ENCODE data around the gene TGM5.
"Not testable (repeated sequence)": the region's sequence is repeated elsewhere in the genome, so short reads cannot be mapped to it uniquely, and the experiment has no call there.

Gene TGM5

DNA sequence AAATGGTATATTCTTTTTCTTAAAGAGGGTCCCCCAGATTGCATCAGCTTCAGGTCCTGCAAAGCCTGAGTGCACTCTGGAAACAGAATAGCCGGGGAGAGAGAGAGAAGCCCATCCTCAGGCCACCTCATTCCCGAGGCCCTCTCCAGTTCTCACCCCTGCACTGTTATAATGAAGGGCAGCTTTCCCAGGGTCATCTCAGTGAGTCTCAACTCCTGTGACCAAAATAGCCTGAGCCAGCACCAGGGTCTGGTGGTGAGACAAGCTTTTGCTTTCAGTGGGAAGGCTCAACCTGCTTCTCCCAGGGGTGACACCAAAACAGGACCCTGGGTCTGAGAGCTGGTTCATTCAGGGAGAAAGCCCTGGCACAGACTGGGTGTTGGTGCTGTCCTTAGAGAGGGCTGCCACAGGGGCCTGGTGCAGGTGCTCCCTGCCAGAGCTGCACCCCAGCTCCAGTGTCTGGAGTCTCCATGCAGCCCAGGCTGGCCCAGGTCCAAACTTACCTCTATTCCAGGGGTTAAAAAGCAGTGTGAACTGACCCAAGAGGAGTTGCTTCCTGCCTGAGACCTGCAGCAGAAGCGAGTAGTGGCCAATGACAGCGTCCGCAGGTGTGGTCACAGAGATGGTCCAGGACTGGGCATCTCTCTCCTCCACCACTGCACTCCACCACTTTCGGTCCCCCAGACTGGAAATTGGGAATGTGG, 52.0 kb downstream of the TGM5 start:
- DNase-seq, result no peak

DNA sequence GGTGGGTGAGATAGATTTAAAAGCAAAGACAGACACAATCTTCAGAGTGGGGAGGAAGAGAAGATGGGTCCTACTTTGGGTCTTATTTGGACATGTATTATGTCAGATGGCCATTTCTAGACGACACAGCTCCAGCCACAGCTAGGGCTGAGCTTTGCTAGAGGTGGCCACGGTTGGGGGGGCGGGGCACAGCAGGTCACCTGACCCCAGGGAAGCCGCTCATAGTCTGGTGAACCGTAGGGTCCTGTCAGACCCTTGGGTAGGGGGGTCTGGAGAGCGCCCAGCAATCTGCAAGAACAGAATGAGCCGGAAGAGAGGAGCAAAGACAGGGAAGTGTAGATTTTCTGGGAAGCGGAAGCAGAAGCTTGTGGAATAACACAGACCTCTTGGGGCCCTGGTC, 52.6 kb downstream of the TGM5 start:
- no peak for DNase-seq

DNA sequence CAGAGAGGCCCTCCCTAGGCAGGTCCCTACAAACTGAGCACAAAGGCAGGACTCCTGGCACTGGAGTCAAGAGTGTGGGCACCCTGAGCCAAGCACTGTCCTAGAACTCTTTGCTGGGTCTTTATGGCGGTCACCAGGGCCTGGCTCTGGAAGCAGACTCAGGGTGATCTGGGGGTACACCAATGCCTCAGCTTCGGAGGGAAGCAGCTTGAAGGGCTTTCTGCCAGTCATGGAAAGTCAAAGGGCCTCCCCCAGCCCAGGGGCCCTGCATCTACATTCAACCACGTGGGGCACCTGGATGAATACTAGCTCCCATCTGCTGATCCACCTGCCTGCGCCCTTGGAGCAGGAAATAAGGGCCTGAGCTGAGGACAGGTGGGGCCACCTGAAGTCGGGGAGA, 53.3 kb downstream of the TGM5 start:
- no peak for DNase-seq

DNA sequence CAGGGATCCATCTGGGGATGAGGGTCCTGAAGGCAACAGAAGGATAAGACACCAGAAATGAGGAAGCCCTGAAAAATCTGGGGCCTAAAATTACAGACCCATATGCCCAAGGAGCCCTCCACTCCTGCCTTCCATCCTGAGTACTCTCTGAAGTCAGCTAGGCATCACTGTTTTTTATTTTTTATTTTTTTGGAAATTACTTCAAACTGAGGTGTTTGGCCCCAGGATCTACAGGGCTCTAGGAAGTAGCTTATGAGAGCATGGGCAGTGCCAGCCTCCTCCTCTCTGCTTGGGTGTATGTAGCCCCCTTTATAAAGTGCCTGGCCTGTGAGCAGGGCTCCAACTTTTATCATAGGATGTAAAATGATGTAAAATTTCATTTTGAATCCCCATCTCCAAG, 53.8 kb downstream of the TGM5 start:
- no peak for DNase-seq

DNA sequence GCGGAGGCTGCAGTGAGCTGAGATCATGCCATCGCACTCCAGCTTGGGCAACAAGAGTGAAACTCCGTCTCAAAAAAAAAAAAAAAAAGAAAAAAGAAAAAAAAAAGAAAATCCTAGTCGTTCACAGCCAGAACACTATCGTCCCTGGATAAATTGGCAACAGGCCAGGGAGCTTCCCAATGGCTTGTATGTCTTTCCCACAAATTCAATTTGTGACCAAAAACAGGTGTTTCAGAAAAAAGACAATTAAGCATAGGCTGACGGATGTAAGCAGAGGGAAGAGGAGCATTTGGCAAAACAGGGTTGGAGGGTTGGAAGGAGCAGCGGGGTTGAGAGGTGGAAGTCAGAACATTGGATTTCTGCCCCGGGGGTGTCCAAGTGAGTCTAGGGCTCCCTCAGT, 54.4 kb downstream of the TGM5 start:
- DNase-seq, result no peak

DNA sequence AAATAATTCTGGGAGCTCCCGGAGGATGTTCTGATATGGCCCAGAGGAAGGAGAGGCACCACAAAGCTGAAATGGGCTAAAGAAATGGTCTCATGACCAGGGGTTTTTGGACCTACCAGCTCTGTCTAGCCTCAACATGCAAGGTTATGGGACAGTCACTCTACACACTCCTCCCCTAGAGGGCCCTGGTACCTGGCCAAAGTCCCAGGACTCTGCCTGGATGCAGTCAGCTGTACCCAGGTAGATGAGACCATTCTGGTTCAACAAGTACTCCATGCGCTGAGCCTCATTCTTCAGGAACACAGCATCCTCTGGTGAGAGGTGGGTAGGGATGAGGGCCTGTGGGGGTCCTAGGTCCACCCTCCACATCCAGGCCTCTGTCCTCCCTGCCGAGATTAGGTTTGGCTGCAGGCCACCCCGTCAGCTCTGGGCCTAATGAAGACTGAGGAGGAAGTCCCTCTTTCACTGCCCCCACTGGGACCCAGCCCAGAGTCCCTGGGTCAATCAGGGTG, 55.4 kb downstream of the TGM5 start:
- DNase-seq, result no peak

DNA sequence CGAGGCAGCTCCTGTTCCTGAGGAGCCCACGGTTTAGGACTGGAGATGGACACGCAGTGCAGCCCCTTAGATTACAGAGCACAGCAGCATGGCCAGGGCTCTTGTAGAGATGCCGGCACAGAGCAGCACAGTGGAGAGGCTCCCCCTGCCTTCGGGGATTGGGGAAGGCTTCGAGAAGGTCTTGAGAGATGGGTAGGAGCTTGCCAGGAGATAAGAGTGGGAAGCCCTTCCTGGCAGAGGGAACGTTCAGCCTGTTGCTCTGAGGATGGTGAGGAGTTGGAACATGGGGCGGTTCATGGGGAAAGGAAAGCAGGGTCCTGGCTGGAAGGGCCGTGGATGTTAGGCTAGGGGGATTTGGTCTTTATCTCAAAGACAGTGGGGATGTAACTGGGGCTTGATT, 55.9 kb downstream of the TGM5 start:
- DNase-seq, result no peak

DNA sequence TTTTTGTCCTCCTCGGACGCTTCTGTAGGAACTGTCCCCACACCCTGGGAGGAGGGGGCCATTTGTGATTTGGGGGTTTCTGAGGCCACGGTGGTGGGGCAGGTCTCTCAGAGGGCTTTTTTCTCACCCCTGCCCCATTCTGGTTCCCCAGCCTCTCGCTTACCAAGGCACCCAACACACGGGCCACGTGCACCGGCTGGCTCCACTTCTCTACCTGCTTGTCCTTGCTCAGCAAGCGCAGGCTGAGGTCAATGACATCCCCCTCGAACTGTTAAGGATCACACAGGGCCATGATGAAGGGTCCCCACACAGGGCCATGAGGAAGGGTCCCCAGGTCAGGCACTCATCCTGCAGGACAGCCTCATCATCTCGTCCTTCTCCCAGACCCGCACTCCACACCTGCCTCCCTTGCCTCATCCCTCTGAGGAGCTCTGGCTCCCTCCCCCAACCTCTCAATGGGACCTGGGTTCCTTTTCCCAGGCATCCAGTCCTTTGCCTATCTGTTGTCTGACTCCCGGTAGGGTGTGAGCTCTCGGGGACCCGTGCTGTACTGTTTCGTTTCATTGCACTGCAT, 56.5 kb downstream of the TGM5 start:
- no peak for DNase-seq

DNA sequence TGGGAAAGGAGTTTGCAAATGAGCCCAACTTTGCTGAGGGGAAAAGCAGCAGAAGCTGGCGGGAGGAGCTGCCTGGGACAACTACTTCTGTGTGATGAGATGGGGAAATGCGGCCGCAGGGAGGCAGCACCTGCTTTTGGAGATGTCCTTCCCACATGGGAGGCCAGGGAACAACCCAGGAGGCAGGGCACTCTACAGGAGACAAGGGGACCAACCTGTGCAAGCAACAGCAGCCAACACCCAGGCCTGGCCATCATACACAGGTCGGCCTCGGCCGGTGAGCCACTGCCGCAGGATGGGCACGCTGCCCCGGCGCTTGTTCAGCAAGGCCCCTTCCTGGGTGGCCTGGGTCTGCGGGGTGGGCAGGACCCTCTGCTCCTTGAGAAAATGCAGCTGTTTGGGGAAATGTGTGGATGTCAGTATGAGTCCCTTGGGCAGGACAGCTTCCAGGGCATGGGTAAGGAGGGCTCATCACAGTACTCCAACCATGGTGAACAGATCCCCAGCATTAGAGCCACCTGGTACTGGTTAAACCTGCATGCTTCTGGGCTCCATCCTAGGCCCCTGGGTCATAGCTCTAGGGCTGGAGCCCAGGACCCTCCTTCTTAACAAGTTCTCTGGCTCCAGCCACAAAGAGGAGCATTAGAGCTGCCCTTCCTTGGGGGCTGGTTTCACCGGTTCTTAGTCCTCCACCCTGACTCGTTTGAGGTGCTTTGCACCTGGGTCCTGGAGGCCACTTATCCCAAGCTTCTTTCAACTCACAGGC, 57.5 kb downstream of the TGM5 start:
- no peak for DNase-seq

DNA sequence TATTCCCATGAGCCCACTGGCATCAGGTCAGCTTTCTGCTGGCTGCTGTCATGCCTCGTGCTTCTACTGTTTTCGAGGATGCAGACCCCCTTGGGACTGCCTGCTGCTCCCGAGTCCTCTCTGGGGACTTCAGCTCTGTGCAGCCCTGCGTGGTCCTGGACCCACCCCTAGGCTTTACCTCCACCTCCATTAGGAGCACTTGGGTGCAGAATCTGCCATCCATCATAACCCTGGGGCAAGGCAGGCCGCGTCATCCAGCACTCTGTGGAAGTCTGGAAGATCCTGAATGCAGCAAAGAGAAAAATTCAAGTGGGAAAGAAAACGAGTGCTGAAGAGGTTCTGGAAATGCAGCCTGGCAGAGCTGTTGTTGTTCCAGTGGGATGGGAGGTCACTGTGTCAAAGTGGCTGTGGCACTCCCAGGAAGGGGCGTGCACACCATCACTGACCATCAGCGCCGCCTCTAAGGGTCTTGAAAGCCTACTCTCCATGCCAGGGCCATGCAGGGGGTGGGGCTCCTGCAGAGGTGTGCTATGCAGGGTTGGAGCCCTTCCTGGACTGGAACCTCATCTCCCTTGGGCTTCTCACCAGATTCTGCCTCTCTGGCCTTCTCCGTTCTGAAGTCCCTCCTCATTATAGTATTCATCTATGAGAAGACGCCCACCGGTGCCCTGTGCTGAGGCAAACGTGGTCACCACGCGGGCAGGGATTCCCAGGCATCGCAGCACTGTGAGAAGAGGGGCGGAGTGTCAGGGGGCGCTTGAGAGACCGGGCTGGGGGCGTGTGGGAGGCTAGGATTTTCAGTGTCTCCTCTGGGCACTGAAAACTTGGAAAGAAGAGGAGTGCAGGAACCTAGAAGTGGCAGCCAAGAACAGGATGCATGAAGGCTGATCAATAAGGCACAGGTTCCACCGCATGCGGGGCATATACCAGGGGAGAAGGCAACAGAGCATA, 58.4 kb downstream of the TGM5 start:
- DNase-seq, result no peak

DNA sequence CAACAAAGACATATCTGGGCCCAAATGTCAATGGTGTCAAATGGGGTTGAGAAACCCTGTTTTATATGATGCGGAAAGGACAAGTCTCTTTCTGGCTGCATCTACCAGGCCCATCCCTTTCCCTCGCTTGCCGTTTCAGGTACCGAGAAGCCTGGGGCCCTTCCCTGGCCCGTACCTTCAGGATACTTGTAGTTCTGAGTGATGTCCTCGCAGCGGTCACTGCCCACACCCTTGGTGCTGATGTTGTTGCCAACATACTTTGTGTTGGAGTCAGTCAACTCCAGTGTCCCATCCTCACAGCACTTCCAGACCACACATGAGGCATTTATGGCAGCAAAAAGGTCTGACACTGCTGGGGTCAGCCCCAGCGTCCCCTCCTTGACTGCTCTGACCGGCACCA, 59.7 kb downstream of the TGM5 start:
- DNase-seq, result no peak

DNA sequence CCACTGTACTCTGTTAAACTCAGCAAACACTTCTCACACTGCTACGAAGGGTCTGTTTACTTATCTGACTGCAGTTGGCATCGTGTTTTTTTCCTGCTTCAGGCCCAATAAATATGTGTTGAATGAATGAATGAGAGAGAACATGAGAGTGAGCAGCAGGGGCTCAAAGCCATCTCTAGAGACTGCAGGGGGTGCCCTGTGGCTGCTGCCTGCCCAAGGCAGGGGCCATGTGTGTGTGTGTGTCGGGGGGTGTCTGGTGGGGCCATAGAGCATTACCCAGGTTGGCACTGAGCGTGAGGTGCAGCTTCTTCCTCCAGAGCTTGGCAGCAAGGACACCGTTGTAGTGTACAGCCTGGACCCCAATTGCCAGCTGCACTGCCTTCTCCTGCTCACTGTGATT, 60.7 kb downstream of the TGM5 start:
- no peak for DNase-seq

DNA sequence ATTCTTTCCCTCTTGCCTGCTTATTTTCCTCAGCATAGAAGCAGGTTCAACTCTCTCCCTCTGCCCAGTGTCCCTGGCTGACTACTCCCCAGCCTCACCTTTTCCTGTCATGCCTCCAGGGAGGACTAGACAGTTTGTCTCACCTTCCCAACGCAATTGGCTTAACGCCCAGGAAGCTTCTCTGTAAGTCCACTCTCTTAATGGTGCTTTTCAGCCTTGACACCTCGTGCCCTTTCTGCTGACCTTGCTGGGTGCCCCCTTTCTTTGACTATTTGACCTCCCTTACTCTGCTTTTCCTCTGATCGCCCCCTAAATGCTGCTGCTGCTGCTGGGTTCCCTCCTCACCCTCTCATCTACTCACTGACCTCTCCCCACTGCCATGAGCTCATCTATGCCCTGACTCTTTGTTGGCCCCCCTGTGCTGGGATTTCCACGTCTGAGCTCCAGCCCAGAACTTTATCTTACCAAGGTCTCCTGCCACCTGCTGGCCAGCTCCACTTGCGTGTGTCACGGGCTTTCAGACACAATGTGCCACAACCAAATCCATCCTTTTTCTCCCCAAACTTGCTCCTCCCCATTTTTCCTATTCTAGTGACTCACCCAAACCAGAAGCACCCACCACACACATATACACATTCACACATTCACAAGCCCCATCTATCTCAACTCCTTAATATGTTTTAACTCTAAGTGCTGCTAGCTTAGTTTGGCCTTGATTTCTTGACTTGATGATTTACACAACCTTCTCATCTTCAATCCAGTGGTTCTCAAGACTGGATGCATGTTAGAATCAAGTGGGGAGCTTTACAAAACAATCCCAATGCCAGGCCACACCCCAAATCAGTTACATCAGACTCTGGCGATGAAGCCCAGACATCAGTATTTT, 62.5 kb downstream of the TGM5 start:
- peak; percentile 48 for DNase-seq

DNA sequence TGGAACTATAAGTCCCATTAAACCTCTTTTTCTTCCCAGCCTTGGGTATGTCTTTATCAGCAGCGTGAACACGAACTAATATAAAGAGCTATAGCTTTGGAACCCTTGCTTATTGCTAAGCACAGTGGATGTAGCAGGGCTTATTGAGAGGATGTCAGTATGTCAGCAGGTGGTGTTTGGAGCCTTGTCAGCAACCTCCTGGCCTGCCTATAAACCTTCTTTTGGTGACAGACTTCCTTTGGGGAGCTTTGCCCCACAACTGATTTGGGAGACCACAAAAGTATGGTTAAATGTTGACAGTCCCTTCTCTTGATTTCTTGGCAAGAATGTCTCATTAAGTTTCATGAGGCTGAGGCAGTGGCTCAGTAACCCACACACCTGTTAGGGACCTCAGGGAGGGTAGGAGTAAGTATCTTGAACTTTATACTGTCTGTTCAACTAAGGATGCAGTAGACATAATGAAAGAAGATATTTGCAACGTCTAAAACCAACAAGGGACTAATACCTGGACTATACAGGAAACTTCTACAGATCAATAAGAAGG, 66.7 kb downstream of the TGM5 start:
- no peak for DNase-seq

DNA sequence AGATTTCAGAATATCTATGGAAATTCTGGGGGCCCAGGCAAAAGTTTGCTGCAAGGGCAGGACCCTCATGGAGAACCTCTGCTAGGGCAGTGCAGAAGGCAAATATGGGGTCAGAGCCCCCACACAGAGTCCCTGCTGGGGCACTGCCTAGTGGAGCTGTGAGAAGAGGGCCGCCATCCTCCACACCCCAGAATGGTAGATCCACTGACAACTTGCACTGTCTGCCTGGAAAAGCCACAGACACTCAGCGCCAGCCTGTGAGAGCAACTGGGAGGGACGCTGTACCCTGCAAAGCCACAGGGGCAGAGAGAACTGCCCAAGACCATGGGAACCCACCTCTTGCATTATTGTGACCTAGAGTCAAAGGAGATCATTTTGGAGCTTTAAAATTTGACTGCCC, 67.7 kb downstream of the TGM5 start:
- DNase-seq, result no peak

DNA sequence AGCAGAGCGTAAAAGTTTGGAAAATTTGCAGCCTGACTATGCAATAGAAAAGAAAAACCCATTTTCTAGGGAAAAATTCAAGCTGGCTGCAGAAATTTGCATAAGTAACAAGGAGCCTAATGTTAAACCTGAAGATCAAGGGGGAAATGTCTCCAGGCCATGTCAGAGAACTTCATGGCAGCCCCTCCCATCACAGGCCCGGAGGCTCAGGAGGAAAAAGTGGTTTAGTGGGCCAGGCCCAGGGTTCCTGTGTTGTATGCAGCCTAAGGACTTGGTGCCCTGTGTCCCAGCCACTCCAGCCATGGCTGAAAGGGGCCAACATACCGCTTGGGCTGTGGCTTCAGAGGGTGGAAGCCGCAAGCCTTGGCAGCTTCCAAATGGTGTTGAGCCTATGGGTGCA, 68.2 kb downstream of the TGM5 start:
- not testable (repeated sequence) for DNase-seq

DNA sequence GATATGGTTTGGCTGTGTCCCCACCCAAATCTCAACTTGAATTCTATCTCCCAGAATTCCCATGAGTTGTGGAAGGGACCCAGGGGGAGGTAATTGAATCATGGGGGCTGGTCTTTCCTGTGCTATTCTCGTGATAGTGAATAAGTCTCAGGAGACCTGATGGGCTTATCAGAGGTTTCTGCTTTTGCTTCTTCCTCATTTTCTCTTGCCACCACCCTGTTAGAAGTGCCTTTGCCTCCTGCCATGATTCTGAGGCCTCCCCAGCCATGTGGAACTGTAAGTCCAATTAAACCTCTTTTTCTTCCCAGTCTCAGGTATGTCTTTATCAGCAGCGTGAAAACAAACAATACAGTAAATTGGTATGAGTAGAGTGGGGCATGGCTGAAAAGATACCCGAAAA, 69.0 kb downstream of the TGM5 start:
- DNase-seq, result not testable (repeated sequence)

DNA sequence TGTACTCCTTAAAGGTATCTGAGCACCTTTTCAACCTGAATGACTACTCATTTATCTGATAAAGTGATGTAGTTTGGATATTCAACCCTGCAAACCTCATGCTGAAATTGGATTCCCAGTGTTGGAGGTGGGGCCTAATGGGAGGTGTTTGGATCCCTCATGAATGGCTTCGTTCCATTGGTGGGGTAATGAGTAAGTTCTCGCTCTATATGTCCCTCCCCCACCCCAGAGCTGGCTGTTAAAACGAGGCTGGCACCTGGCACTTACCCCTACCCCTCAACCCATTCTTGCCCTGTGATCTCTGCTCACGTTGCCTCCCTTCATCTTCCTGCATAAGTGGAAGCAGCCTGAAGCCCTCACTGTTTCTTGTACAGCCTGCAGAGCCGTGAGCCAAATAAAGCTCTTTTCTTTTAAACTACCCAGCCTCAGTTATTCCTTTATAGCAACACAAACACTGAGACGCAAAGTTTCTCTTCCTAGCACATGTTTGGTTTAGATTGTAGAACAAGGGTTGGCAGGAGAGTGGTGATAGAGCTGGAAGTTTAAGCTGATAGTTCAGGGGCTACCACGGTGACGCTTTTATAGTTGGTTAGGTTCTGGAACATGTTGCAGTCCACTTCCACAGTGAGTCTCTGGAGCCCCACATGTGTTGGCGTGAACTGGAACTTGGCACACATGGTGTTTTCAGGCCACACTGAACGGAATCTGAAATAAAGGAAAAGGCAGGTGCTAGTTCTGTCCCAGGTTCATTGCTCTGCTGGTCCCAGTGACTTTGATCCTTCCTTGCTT, 69.8 kb downstream of the TGM5 start:
- DNase-seq, result no peak

DNA sequence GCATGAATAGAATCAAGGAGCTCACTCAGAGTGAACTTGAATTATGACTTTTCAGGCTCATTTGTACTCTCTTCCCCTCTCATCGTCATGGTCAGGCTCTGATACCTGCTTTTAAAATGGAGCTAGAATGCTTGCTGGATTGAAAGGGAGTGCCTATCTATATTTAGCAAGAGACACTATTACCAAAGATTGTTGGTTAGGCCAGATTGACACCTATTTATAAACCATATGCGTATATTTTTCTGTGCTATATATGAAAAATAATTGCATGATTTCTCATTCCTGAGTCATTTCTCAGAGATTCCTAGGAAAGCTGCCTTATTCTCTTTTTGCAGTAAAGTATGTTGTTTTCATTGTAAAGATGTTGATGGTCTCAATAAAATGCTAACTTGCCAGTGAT, 71.9 kb downstream of the TGM5 start:
- no peak for DNase-seq

DNA sequence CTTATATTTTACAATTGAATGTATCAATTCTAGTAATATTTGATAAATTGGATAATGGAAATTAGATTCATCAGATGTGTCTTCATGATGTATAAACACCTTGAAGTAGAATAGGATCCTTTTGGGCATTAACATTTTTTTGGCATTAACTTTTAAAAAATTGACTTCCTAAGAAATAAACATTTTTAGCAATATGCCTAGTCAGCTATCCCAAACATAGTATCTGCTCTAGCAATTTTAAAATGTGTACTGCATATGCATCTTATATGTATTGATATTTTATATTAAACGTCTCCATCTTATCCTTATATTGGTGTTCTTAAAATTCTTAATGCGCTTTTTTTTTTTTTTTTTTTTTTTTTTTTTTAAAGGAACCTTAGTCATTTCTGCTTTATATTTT, 73.0 kb downstream of the TGM5 start:
- no peak for DNase-seq

DNA sequence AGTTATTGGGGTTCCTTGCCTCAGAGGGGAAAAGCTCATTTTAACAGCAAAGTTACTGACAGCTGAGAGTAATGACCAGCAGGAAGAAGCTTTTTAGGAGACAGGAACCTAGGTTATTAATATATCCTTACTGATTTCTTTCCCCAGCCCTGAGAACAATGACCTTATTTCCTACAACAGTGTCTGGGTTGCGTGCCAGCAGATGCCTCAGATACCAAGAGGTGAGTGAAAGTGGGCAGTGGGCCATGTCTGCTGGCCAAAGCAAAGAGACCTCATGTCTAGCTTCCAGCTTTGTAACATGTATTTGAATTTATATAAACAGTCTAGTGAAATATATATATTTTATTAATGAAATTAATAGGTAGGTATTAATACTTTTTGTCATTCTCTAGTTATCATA, 76.5 kb downstream of the TGM5 start:
- DNase-seq, result no peak

Measured in activated CD4-positive, alpha-beta T cell treated with anti-CD3 and anti-CD28 coated beads, Interleukin-2, amount 50 U/mL, for 1 hour (primary cell).